HG02642 (cell line): Measurements from ENCODE around the gene SOS1.
A peak's percentile ranks its signal among the peaks of the same experiment; 100 is the strongest.

Experiments used
- ATAC-seq: cut with Tn5 transposase; IDR thresholded peaks from one replicate; pipeline ENCODE4 v1.9.1; 2021; ENCODE audit warnings: mild to moderate bottlenecking; ENCODE audit not compliant: unreplicated experiment, poor library complexity

The SOS1 gene

GRCh38 chr2:38978908-38979307, 141.9 kb downstream of the SOS1 start:
- no peak for ATAC-seq

- no peak for ATAC-seq
These were observed 142.5 kb downstream of the SOS1 start for GRCh38 chr2:38978296-38978903.

GRCh38 chr2:38977047-38977446, 143.8 kb downstream of the SOS1 start:
- ATAC-seq: no peak

GRCh38 chr2:38975042-38975441, 145.8 kb downstream of the SOS1 start:
- no peak for ATAC-seq

GRCh38 chr2:38973266-38973665, 147.6 kb downstream of the SOS1 start:
- no peak for ATAC-seq

GRCh38 chr2:38971377-38971776, 149.5 kb downstream of the SOS1 start:
- no peak for ATAC-seq

GRCh38 chr2:38968021-38968420, 152.8 kb downstream of the SOS1 start:
- no peak for ATAC-seq

GRCh38 chr2:38966678-38967077, 154.2 kb downstream of the SOS1 start:
- ATAC-seq: no peak

GRCh38 chr2:38966006-38966405, 154.8 kb downstream of the SOS1 start:
- no peak for ATAC-seq

GRCh38 chr2:38960609-38961320, 160.1 kb downstream of the SOS1 start:
- ATAC-seq: no peak

- no peak for ATAC-seq
These were observed 160.8 kb downstream of the SOS1 start for GRCh38 chr2:38959938-38960608.

- ATAC-seq: no peak
These were observed 161.4 kb downstream of the SOS1 start for GRCh38 chr2:38959466-38959865.

- no peak for ATAC-seq
These were observed 162.9 kb downstream of the SOS1 start for GRCh38 chr2:38957972-38958371.

GRCh38 chr2:38951766-38952165, 169.1 kb downstream of the SOS1 start:
- no peak for ATAC-seq

- no peak for ATAC-seq
These were observed 171.9 kb downstream of the SOS1 start for GRCh38 chr2:38948995-38949394.

- no peak for ATAC-seq
These were observed 172.4 kb downstream of the SOS1 start for GRCh38 chr2:38948387-38948882.

GRCh38 chr2:38947241-38948239, 173.3 kb downstream of the SOS1 start:
- ATAC-seq: peak; percentile 75

- no peak for ATAC-seq
These were observed 174.9 kb downstream of the SOS1 start for GRCh38 chr2:38945911-38946310.

GRCh38 chr2:38945372-38945771, 175.5 kb downstream of the SOS1 start:
- no peak for ATAC-seq

GRCh38 chr2:38943784-38944183, 177.1 kb downstream of the SOS1 start:
- no peak for ATAC-seq
